ENCODE data around the gene LOXL3.
"Not testable (repeated sequence)": the region's sequence is repeated elsewhere in the genome, so short reads cannot be mapped to it uniquely, and the experiment has no call there.

The LOXL3 gene

GRCh38 chr2:74573747-74574562, 20.2 kb upstream of the LOXL3 start:
- no peak for DNase-seq (ENCODE audit: low read depth in 2 of 2)

- DNase-seq (ENCODE audit: low read depth in 2 of 2): no peak
These were observed 18.6 kb upstream of the LOXL3 start for GRCh38 chr2:74572178-74572925.

- DNase-seq (ENCODE audit: low read depth in 2 of 2): no peak
These were observed 17.3 kb upstream of the LOXL3 start for GRCh38 chr2:74571058-74571457.

GRCh38 chr2:74569686-74570085, 15.9 kb upstream of the LOXL3 start:
- DNase-seq (ENCODE audit: low read depth in 2 of 2): no peak

- DNase-seq (ENCODE audit: low read depth in 2 of 2): no peak
These were observed 14.1 kb upstream of the LOXL3 start for GRCh38 chr2:74567881-74568280.

GRCh38 chr2:74566754-74567085, 13.0 kb upstream of the LOXL3 start:
- no peak for DNase-seq (ENCODE audit: low read depth in 2 of 2)

- DNase-seq (ENCODE audit: low read depth in 2 of 2): no peak
These were observed 12.5 kb upstream of the LOXL3 start for GRCh38 chr2:74566076-74566753.

- DNase-seq (ENCODE audit: low read depth in 2 of 2): no peak
These were observed 10.5 kb upstream of the LOXL3 start for GRCh38 chr2:74564222-74564621.

- no peak for DNase-seq (ENCODE audit: low read depth in 2 of 2)
These were observed 8.5 kb upstream of the LOXL3 start for GRCh38 chr2:74562126-74562775.

GRCh38 chr2:74561022-74561421, 7.3 kb upstream of the LOXL3 start:
- DNase-seq (ENCODE audit: low read depth in 2 of 2): not testable (repeated sequence)

GRCh38 chr2:74560591-74560990, 6.8 kb upstream of the LOXL3 start:
- DNase-seq (ENCODE audit: low read depth in 2 of 2): no peak

- DNase-seq (ENCODE audit: low read depth in 2 of 2): no peak
These were observed 6.2 kb upstream of the LOXL3 start for GRCh38 chr2:74559912-74560311.

- no peak for DNase-seq (ENCODE audit: low read depth in 2 of 2)
These were observed 4.8 kb upstream of the LOXL3 start for GRCh38 chr2:74558284-74559230.

GRCh38 chr2:74556831-74557370, 3.2 kb upstream of the LOXL3 start:
- no peak for DNase-seq (ENCODE audit: low read depth in 2 of 2)

- no peak for DNase-seq (ENCODE audit: low read depth in 2 of 2)
These were observed 2.4 kb upstream of the LOXL3 start for GRCh38 chr2:74556159-74556558.

- DNase-seq (ENCODE audit: low read depth in 2 of 2): no peak
These were observed 1.9 kb upstream of the LOXL3 start for GRCh38 chr2:74555610-74556103.

- no peak for DNase-seq (ENCODE audit: low read depth in 2 of 2)
These were observed 1.2 kb upstream of the LOXL3 start for GRCh38 chr2:74554820-74555531.

GRCh38 chr2:74552914-74553811, 579 bp downstream of the LOXL3 start:
- no peak for DNase-seq (ENCODE audit: low read depth in 2 of 2)

Measured in stimulated activated CD4-positive, alpha-beta T cell treated with anti-CD3 and anti-CD28 coated beads, Interleukin-1b, Interleukin-23, amount 100 ng/mL, for 1 hour (primary cell).